Keratinocyte (primary cell): ENCODE data around the gene PCDH9. TPM values are rescaled to one million over a fixed set of nuclear protein-coding genes. Genes with fewer than 3 reads are reported as not detected.

Experiments
- DNase-seq: peaks from one replicate; pipeline ENCODE4 v3.0.0-alpha.2; 2011; ENCODE audit warnings: low read depth, missing footprints, low spot score
- FAIRE-seq: peaks from 2 replicates; lab custom pipeline; 2011; peaks lifted over from hg19 to GRCh38; lab: Jason Lieb, UNC
- H2AFZ ChIP-seq: 2 replicates; pipeline ENCODE4 v1.6.0; 2012; ENCODE audit warnings: low read length, control low read depth, inconsistent platforms; ENCODE audit not compliant: control insufficient read depth
- H3K27ac ChIP-seq: 2 replicates; pipeline ENCODE4 v1.5.1; 2011; ENCODE audit warnings: low read length; ENCODE audit not compliant: control insufficient read depth, insufficient read depth
- H3K27me3 ChIP-seq: 3 replicates; pipeline ENCODE4 v1.6.0; 2011; ENCODE audit warnings: low read length; ENCODE audit not compliant: control insufficient read depth, insufficient read depth; ENCODE audit errors: extremely low read depth
- H3K36me3 ChIP-seq, 2 experiments: 2 replicates in 1 of 2; 3 replicates in 1 of 2; pipeline ENCODE4 v1.5.1; 2011; ENCODE audit warnings: low read length in 2 of 2, mild to moderate bottlenecking in 1 of 2; ENCODE audit not compliant: control insufficient read depth in 2 of 2, insufficient read depth in 2 of 2; ENCODE audit errors: extremely low read depth in 1 of 2
- H3K4me1 ChIP-seq: 3 replicates; pipeline ENCODE4 v1.5.1; 2011; ENCODE audit warnings: low read length; ENCODE audit not compliant: control insufficient read depth, insufficient read depth; ENCODE audit errors: extremely low read depth
- H3K4me2 ChIP-seq: 3 replicates; pipeline ENCODE4 v1.6.0; 2011; ENCODE audit warnings: low read depth, low read length; ENCODE audit not compliant: control insufficient read depth, insufficient read depth; ENCODE audit errors: extremely low read depth
- H3K4me3 ChIP-seq, 3 experiments: fragments of 200-600 bp in 1 of 3; sonication (generic) in 1 of 3; 2 replicates in 2 of 3; 3 replicates in 1 of 3; pipeline ENCODE4 v1.5.1; 2011 to 2016; ENCODE audit warnings: low read length in 3 of 3, mild to moderate bottlenecking in 3 of 3, control low read depth in 2 of 3, inconsistent platforms in 1 of 3, low read depth in 1 of 3, mixed read lengths in 1 of 3, mixed run types in 1 of 3, moderate library complexity in 1 of 3; ENCODE audit not compliant: control insufficient read depth in 2 of 3, insufficient read depth in 2 of 3; ENCODE audit errors: extremely low read depth in 1 of 3
- H3K79me2 ChIP-seq: 2 replicates; pipeline ENCODE4 v1.6.0; 2012; ENCODE audit warnings: low read length; ENCODE audit not compliant: control insufficient read depth, insufficient read depth
- H3K9ac ChIP-seq: 3 replicates; pipeline ENCODE4 v1.6.0; 2011; ENCODE audit warnings: low read length; ENCODE audit not compliant: control insufficient read depth, insufficient read depth; ENCODE audit errors: extremely low read depth
- H3K9me1 ChIP-seq: 3 replicates; pipeline ENCODE4 v1.6.0; 2011; ENCODE audit warnings: low read length; ENCODE audit not compliant: control insufficient read depth, insufficient read depth; ENCODE audit errors: extremely low read depth
- H3K9me3 ChIP-seq: 2 replicates; pipeline ENCODE4 v1.5.1; 2012; ENCODE audit warnings: low read depth, low read length; ENCODE audit not compliant: control insufficient read depth
- H4K20me1 ChIP-seq: 3 replicates; pipeline ENCODE4 v1.6.0; 2011; ENCODE audit warnings: low read length; ENCODE audit not compliant: control insufficient read depth, insufficient read depth; ENCODE audit errors: extremely low read depth
- EZH2 ChIP-seq: IDR thresholded peaks from one replicate; pipeline ENCODE4 v1.6.1; 2012; ENCODE audit warnings: inconsistent platforms, mild to moderate bottlenecking, low read length, moderate library complexity
- dilution Hi-C: fragments of 300-500 bp; cut with MboI; formaldehyde crosslinking; loops from one replicate; pipeline ENCODE4 v1.7.0; 2020; ENCODE audit warnings: low sequenced_read_pairs; ENCODE audit not compliant: extremely low pct_ligation_motif_present
- polyA plus RNA-seq, 5 experiments: library from polyadenylated mRNA; depleted of rRNA in 3 of 5; stranded (reverse) in 3 of 5; stranded (forward) in 1 of 5; unstranded in 1 of 5; fragments of >200 nt; gene quantifications; 1 replicate in 1 of 5; 2 replicates in 3 of 5; 3 replicates in 1 of 5; pipeline versions ENCODE4 v1.2.1 to v1.2.3, GENCODE V29; 2011 to 2012; ENCODE audit warnings: missing spikeins in 2 of 5, low read depth in 1 of 5, low replicate concordance in 1 of 5
- TF ChIP-seq, protein P1 (sequence below), 3 experiments: IDR thresholded peaks in 1 of 3; conservative IDR thresholded peaks in 1 of 3; optimal IDR thresholded peaks in 1 of 3; 2 replicates in 2 of 3; 3 replicates in 1 of 3; pipeline versions ENCODE3 to v1.5.1; 2011; ENCODE audit warnings: low read length in 3 of 3, mild to moderate bottlenecking in 3 of 3, moderate library complexity in 2 of 3, control low read depth in 1 of 3, inconsistent platforms in 1 of 3; ENCODE audit not compliant: insufficient read depth in 2 of 3; ENCODE audit errors: extremely low read depth in 1 of 3

The PCDH9 gene
- polyA plus RNA-seq, 1 donor (not counting 4 experiments of a cell fraction or from before 2014, with no cell fraction given) = 0.21 TPM

DNA sequence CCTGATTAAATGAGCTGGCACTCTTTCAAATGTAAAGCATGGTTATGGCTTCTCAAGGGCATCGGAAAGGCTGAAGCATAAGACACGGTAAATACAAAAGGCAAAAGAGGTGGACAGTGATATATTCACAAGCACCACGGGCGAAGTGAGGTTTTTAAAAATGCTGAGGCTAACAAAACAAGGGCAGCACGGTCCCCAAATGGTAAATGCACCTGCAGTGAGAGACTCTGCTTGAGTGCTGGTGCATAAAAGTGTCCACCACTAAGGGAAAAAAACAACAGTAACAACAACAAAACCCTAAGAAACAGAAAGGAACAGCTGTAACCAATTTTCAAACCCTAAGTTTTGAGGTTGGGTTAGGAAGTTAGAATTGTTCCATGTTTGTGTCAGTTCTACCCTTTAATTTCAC, 234.9 kb downstream of the PCDH9 start:
- no peaks in the 10 kb centered on the region for H3K27me3 ChIP-seq
- no peaks in the 10 kb centered on the region for H3K36me3 ChIP-seq
- no peaks in the 10 kb centered on the region for H3K9me3 ChIP-seq
- H2AFZ ChIP-seq = no peak overlapping the region
- H3K9me1 ChIP-seq = no peaks in the 10 kb centered on the region
- H3K4me2 ChIP-seq = no peak overlapping the region
- H3K4me3 ChIP-seq = no peak overlapping the region
- peaks cover 3% of the 10 kb centered on the region for H3K4me1 ChIP-seq
- H3K27ac ChIP-seq = no peak overlapping the region
- H4K20me1 ChIP-seq = no peaks in the 10 kb centered on the region
- no peak overlapping the region for H3K9ac ChIP-seq
- H3K79me2 ChIP-seq = no peaks in the 10 kb centered on the region
- dilution Hi-C loops = no loop called here
- no peak for DNase-seq
- FAIRE-seq = no peak
- TF ChIP-seq, protein P1, sequence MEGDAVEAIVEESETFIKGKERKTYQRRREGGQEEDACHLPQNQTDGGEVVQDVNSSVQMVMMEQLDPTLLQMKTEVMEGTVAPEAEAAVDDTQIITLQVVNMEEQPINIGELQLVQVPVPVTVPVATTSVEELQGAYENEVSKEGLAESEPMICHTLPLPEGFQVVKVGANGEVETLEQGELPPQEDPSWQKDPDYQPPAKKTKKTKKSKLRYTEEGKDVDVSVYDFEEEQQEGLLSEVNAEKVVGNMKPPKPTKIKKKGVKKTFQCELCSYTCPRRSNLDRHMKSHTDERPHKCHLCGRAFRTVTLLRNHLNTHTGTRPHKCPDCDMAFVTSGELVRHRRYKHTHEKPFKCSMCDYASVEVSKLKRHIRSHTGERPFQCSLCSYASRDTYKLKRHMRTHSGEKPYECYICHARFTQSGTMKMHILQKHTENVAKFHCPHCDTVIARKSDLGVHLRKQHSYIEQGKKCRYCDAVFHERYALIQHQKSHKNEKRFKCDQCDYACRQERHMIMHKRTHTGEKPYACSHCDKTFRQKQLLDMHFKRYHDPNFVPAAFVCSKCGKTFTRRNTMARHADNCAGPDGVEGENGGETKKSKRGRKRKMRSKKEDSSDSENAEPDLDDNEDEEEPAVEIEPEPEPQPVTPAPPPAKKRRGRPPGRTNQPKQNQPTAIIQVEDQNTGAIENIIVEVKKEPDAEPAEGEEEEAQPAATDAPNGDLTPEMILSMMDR (optimal IDR thresholded peaks at IDR 0.05 in 1 of 3, IDR thresholded peaks at IDR 0.05 in 1 of 3, conservative IDR thresholded peaks at IDR 0.05 in 1 of 3; ENCODE audit: extremely low read depth in 1 of 3, insufficient read depth in 2 of 3, low read length in 3 of 3) = no peak
- TF ChIP-seq EZH2 = no peak

DNA sequence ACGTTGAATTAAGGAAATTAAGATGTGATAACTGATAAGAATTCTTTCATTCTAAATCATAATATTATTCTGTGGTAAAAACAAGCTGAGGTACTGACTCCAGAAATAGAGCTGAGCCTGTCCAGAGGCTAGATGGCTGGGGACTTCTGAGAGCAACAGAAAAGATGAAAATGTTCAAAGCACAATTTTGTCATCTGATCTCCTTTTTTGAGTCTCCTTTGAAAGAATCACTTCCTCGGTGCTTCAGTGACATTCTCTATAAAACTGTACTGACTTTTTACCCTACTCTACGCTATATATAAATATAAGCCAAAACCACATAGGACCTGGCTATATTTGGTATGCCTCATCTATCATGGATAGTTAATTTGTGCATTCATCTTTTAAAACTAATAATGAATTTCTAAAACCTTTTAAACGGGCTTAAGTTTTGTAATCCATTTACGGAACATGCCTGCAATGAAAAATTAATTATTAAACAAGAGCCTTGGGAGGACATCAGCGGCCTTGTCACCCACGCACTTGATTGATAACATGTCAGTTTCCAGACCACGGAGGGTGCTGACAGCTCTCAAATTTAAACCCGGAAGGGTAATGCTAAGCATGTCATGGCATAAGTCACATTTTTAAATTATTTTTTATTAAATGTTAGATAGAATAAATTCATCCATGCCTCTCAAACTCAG, 235.5 kb downstream of the PCDH9 start:
- TF ChIP-seq, protein P1 (optimal IDR thresholded peaks at IDR 0.05 in 1 of 3, IDR thresholded peaks at IDR 0.05 in 1 of 3, conservative IDR thresholded peaks at IDR 0.05 in 1 of 3; ENCODE audit: extremely low read depth in 1 of 3, insufficient read depth in 2 of 3, low read length in 3 of 3) = no peak
- no peak for TF ChIP-seq EZH2
- H4K20me1 ChIP-seq = no peaks in the 10 kb centered on the region
- no peak overlapping the region for H3K27ac ChIP-seq
- H3K36me3 ChIP-seq = no peaks in the 10 kb centered on the region
- H3K4me1 ChIP-seq = peaks cover 3% of the 10 kb centered on the region
- no peaks in the 10 kb centered on the region for H3K27me3 ChIP-seq
- no peak overlapping the region for H3K9ac ChIP-seq
- no peak for DNase-seq
- dilution Hi-C loops = no loop called here
- peak overlapping the region; percentile 78 for H2AFZ ChIP-seq
- no peaks in the 10 kb centered on the region for H3K9me3 ChIP-seq
- peak overlapping the region in 1 of 3 experiments; percentile 43 for H3K4me3 ChIP-seq
- no peak for FAIRE-seq
- H3K4me2 ChIP-seq = peak overlapping the region; percentile 49
- no peaks in the 10 kb centered on the region for H3K79me2 ChIP-seq
- H3K9me1 ChIP-seq = no peaks in the 10 kb centered on the region
